Gastrocnemius medialis (tissue), 4 donors: ENCODE results near the gene DDX54. TPM values are rescaled to one million over a fixed set of nuclear protein-coding genes. Genes with fewer than 3 reads are reported as not detected.

ENCODE experiments used
- ATAC-seq, 2 donors: fragments of 150-250 bp; one replicate each; pipeline ENCODE4 v1.9.1; 2016
- DNase-seq, 2 donors: peaks; one replicate each; pipeline ENCODE4 v3.0.0-alpha.2; 2019
- H3K27ac ChIP-seq, 4 donors: fragments of 200-600 bp; sonication (generic); 1 replicate in 1 of 4; 2 replicates in 3 of 4; pipeline ENCODE4 v1.5.1; 2016 to 2018; ENCODE audit warnings: mild to moderate bottlenecking in 2 of 4, moderate library complexity in 1 of 4
- H3K27me3 ChIP-seq, 3 donors: fragments of 200-600 bp; sonication (generic) in 2 of 3; 1 replicate in 1 of 3; 2 replicates in 2 of 3; pipeline versions ENCODE4 v1.5.1 to v1.6.0; 2016 to 2019; ENCODE audit warnings: mild to moderate bottlenecking in 1 of 3, moderate library complexity in 1 of 3
- H3K36me3 ChIP-seq, 2 donors: fragments of 200-600 bp; sonication (generic) in 1 of 2; one replicate each; pipeline ENCODE4 v1.5.1; 2017 to 2018
- H3K4me1 ChIP-seq, 2 donors: fragments of 200-600 bp; sonication (generic) in 1 of 2; one replicate each; pipeline ENCODE4 v1.5.1; 2016 to 2017; ENCODE audit warnings: mild to moderate bottlenecking in 2 of 2
- H3K4me3 ChIP-seq, 4 donors: fragments of 200-600 bp; sonication (generic) in 3 of 4; 1 replicate in 1 of 4; 2 replicates in 3 of 4; pipeline ENCODE4 v1.5.1; 2016 to 2019; ENCODE audit warnings: mild to moderate bottlenecking in 2 of 4
- H3K9me3 ChIP-seq, 3 donors: fragments of 200-600 bp; sonication (generic) in 2 of 3; 1 replicate in 1 of 3; 2 replicates in 2 of 3; pipeline ENCODE4 v1.5.1; 2016 to 2019
- POLR2A ChIP-seq, 2 donors: fragments of 450-650 bp; IDR thresholded peaks; one replicate each; pipeline ENCODE4 v1.6.1; 2017; ENCODE audit warnings: antibody characterized with exemption in 2 of 2, mild to moderate bottlenecking in 2 of 2, moderate library complexity in 2 of 2
- in situ Hi-C, 4 donors: fragments of 200-750 bp; cut with MboI; loops; one replicate each; pipeline versions ENCODE4 v1.15.0 to v1.8.0; 2017; ENCODE audit warnings: low sequenced_read_pairs in 4 of 4
- intact Hi-C: fragments of 100-400 bp; cut with DNase I; formaldehyde crosslinking; loops from one replicate; pipeline ENCODE4 v1.15.1; 2023; ENCODE audit warnings: low total_unique reads
- total RNA-seq, 4 donors: library from RNA; depleted of rRNA; stranded (reverse); fragments of >200 nt; gene quantifications; one replicate each; pipeline versions ENCODE4 v1.1.0 to v1.2.3, GENCODE V29; 2016
- TF ChIP-seq, protein P1 (sequence below), 5 experiments: fragments of 450-650 bp in 3 of 5; fragments of 200-600 bp in 2 of 5; sonication (generic) in 2 of 5; IDR thresholded peaks in 4 of 5; conservative IDR thresholded peaks in 1 of 5; 1 replicate in 4 of 5; 2 replicates in 1 of 5; pipeline ENCODE4 v1.5.1; 2016 to 2019; ENCODE audit warnings: antibody characterized with exemption in 5 of 5, mild to moderate bottlenecking in 3 of 5, moderate library complexity in 3 of 5

Gene DDX54
- total RNA-seq, 4 donors from 2014 or later: 90.0 to 144 (median 108) TPM

DNA sequence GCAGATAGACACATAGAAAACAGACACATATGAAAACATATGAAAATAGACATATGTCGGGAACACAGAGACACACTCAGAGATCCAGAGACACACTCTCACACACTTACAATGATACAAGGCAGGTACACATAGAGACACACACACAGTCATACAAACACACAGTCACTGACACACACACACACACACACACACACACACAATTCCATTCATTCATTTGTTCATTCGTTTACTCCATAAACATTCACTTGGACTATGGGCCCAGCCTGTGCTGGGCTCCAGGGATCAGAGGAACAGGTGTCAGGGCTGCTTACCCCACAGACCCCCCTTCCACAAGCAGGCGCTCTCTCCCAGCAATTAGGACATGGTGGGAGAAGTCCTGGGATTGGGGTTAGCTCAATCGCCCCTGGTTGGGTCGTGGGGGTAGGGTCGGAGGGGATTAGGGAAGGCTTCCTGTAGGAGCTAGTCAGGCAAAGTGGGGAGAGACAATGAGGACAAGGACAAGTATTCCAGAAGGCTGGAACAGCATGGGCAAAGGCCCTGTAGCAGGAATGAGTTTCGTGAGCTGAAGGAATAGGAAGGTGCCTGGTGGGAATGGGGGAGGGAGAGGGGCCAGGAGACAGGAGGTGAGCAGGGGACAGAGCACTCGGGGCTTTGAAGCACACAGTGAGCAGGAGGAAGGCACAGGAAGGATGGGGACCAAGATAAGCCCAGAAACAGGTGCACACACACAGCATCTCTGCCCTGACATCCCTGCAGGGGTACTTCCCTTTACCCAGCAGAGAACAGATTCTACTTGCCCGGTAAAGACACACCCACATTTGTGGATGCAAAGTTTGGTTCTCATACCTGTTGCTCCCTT, 56.2 kb downstream of the DDX54 start:
- no peaks in the 10 kb centered on the region for H3K36me3 ChIP-seq
- TF ChIP-seq, protein P1, sequence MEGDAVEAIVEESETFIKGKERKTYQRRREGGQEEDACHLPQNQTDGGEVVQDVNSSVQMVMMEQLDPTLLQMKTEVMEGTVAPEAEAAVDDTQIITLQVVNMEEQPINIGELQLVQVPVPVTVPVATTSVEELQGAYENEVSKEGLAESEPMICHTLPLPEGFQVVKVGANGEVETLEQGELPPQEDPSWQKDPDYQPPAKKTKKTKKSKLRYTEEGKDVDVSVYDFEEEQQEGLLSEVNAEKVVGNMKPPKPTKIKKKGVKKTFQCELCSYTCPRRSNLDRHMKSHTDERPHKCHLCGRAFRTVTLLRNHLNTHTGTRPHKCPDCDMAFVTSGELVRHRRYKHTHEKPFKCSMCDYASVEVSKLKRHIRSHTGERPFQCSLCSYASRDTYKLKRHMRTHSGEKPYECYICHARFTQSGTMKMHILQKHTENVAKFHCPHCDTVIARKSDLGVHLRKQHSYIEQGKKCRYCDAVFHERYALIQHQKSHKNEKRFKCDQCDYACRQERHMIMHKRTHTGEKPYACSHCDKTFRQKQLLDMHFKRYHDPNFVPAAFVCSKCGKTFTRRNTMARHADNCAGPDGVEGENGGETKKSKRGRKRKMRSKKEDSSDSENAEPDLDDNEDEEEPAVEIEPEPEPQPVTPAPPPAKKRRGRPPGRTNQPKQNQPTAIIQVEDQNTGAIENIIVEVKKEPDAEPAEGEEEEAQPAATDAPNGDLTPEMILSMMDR (IDR thresholded peaks at IDR 0.05 in 4 of 5, conservative IDR thresholded peaks at IDR 0.05 in 1 of 5): no peak
- no peak for TF ChIP-seq POLR2A (IDR thresholded peaks at IDR 0.05)
- no peaks in the 10 kb centered on the region for H3K9me3 ChIP-seq
- no peaks in the 10 kb centered on the region for H3K27me3 ChIP-seq
- no peak overlapping the region for H3K4me3 ChIP-seq
- H3K4me1 ChIP-seq: no peaks in the 10 kb centered on the region
- H3K27ac ChIP-seq: no peak overlapping the region
- intact Hi-C loops: no loop called here
- no peak for DNase-seq
- ATAC-seq: no peak
- in situ Hi-C loops: no loop called here

DNA sequence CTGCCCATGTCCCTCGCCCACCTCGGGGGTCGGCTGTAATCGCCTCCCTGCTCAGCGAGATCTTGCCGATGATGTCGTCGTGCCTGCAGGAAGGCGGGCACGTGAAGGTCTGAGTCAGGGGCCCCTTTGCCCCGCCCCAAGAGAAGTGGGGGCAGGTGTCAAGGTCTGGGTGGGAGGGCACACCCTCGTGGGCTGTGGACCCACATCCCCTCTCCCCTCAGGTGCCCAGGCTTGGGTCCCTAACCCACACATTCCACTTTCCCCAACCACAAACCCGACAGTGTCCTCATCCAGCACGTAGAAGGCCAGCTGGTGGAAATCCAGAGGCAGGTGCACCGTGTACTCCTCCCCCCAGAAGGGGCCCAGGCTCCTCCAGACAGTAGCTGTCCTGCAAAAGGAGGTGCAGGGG, 57.5 kb downstream of the DDX54 start:
- intact Hi-C loops (no loop called here), in situ Hi-C loops (no loop called here)
- H3K4me3 ChIP-seq: no peak overlapping the region
- no peak for DNase-seq
- H3K4me1 ChIP-seq: no peaks in the 10 kb centered on the region
- H3K9me3 ChIP-seq: peaks cover 0 to 5% (median 0%) of the 10 kb centered on the region in 3 donors
- H3K36me3 ChIP-seq: no peaks in the 10 kb centered on the region
- TF ChIP-seq, protein P1 (IDR thresholded peaks at IDR 0.05 in 4 of 5, conservative IDR thresholded peaks at IDR 0.05 in 1 of 5): no peak
- TF ChIP-seq POLR2A (IDR thresholded peaks at IDR 0.05): no peak
- ATAC-seq: no peak
- H3K27ac ChIP-seq: no peak overlapping the region
- no peaks in the 10 kb centered on the region for H3K27me3 ChIP-seq

DNA sequence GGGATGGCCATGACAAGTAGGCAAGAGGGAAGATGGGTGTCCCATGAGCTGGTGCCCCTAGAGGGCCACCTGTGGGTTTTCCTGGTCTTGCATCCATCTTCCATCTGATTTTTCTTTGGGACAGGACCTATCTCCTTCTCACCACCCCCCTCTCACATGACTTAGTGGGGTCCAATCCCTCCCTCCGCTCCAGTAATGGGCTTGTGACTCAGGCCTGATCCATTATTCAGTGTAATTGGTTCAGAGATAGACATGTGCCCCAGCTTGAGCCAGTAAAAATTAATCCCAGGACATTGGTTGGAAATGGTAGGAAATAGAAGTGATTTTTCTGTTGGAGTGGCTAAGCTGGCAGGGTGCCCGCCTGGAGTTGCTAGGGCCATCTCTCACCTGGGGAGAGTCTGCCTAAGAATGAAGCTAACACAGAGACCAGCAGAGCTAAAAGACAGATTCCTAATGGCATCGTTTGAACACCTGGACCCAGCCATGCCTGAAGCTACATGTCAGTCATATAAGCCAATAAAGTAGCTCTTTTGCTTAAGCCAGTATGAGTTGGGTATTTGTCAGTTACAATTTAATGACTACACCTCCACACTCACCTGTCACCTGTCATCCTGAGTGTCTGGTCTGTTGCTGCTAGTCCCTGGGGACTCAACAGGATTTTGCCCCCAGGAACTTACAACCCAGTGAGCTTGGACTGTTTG, 64.5 kb downstream of the DDX54 start:
- H3K9me3 ChIP-seq: peaks cover 0 to 5% (median 0%) of the 10 kb centered on the region in 3 donors
- no peak for ATAC-seq
- in situ Hi-C loops: no loop called here
- TF ChIP-seq, protein P1 (IDR thresholded peaks at IDR 0.05 in 4 of 5, conservative IDR thresholded peaks at IDR 0.05 in 1 of 5): no peak
- TF ChIP-seq POLR2A (IDR thresholded peaks at IDR 0.05): no peak
- DNase-seq: no peak
- H3K27me3 ChIP-seq: no peaks in the 10 kb centered on the region
- no peaks in the 10 kb centered on the region for H3K36me3 ChIP-seq
- no peak overlapping the region for H3K4me3 ChIP-seq
- H3K4me1 ChIP-seq: no peaks in the 10 kb centered on the region
- intact Hi-C loops: no loop called here
- no peak overlapping the region for H3K27ac ChIP-seq

DNA sequence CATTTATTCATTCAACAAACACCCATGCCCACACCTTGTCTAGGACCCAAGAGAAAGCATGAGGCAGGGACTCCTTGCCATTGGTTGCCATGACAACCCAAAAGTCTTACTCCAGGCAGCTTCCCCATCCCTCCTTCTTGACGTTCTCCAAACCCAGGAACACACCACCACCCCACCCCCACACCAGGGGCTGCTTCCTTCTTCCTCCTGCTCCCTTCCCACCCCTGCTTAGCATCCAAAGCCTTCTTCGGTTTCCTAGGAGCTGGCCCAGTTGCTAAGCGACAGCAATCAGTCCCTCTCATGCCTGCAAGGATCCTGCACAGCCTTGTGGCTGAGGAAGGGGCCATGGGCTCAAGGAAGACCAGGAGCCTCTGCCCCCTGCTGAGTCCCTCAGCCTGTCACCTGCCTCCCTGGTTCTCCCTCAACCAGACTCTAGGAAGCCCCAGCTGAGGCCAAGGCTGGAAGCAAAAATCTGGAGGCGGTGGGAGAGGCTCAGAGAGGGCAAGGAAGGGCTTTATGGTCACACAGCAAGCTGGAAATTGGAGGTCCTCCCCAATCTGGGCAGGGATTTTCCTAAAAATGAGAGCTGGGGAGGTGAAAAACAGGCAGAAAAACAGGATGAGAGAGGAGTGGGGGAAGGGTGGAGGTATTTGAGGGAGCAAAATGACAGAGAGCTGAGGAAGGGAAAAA, 65.2 kb downstream of the DDX54 start:
- TF ChIP-seq, protein P1 (IDR thresholded peaks at IDR 0.05 in 4 of 5, conservative IDR thresholded peaks at IDR 0.05 in 1 of 5): no peak
- TF ChIP-seq POLR2A (IDR thresholded peaks at IDR 0.05): no peak
- Histone ChIP-seq H3K27me3 (no peaks in the 10 kb centered on the region), H3K36me3 (no peaks in the 10 kb centered on the region), H3K4me3 (no peak overlapping the region), H3K4me1 (no peaks in the 10 kb centered on the region), H3K9me3 (peaks cover 0 to 5% (median 0%) of the 10 kb centered on the region in 3 donors), H3K27ac (no peak overlapping the region)
- intact Hi-C loops (no loop called here), in situ Hi-C loops (no loop called here)
- DNase-seq (no peak), ATAC-seq (no peak)
